ENCODE results near the gene UROC1. TPM values are rescaled to one million over a fixed set of nuclear protein-coding genes. Genes with fewer than 3 reads are reported as not detected.
"Not testable (repeated sequence)": the region's sequence is repeated elsewhere in the genome, so short reads cannot be mapped to it uniquely, and the experiment has no call there.

The UROC1 gene
- total RNA-seq, 1 experiment from 2014 or later: not detected

DNA sequence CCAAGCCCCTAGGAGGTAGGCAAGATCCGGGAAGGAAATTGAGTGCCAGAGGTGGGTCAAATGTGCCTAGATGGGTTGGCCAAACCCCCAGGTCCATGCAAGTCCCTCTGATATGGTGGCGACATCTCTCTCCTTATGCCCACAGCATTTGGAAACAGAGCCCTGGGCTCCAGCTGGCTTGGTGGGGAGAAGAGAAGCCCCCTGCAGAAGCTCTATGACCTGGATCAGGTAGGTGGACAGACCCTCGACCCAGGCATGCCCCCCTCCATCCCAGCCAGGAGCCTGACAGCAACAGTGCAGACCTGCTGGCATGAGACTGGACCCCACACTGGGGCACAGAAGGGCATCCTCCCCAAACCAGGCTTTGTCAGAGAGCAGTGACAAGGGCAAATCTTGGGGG lies 18.6 kb upstream of the UROC1 start:
- intact Hi-C loops (cut with micrococcal nuclease): no loop called here
- TF ChIP-seq, protein P1, sequence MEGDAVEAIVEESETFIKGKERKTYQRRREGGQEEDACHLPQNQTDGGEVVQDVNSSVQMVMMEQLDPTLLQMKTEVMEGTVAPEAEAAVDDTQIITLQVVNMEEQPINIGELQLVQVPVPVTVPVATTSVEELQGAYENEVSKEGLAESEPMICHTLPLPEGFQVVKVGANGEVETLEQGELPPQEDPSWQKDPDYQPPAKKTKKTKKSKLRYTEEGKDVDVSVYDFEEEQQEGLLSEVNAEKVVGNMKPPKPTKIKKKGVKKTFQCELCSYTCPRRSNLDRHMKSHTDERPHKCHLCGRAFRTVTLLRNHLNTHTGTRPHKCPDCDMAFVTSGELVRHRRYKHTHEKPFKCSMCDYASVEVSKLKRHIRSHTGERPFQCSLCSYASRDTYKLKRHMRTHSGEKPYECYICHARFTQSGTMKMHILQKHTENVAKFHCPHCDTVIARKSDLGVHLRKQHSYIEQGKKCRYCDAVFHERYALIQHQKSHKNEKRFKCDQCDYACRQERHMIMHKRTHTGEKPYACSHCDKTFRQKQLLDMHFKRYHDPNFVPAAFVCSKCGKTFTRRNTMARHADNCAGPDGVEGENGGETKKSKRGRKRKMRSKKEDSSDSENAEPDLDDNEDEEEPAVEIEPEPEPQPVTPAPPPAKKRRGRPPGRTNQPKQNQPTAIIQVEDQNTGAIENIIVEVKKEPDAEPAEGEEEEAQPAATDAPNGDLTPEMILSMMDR (IDR thresholded peaks at IDR 0.05; ENCODE audit: unreplicated experiment): no peak
- no peak overlapping the region for H3K27ac Mint-ChIP-seq (ENCODE audit: low read depth, unreplicated experiment)
- no peak overlapping the region for H3K4me3 Mint-ChIP-seq (ENCODE audit: unreplicated experiment)
- H3K36me3 Mint-ChIP-seq (ENCODE audit: insufficient read depth, unreplicated experiment): no peaks in the 10 kb centered on the region
- ChIA-PET CTCF (no interaction called here), POLR2A (no interaction called here)
- no peaks in the 10 kb centered on the region for H3K9me3 Mint-ChIP-seq (ENCODE audit: unreplicated experiment)
- BruUV-seq (replicated peaks): no TSS peak
- H3K27me3 Mint-ChIP-seq (ENCODE audit: insufficient read depth, unreplicated experiment): peaks cover 75% of the 10 kb centered on the region
- H3K4me1 Mint-ChIP-seq (ENCODE audit: insufficient read depth, unreplicated experiment): peaks cover 15% of the 10 kb centered on the region
- no peak for DNase-seq (ENCODE audit: unreplicated experiment)

DNA sequence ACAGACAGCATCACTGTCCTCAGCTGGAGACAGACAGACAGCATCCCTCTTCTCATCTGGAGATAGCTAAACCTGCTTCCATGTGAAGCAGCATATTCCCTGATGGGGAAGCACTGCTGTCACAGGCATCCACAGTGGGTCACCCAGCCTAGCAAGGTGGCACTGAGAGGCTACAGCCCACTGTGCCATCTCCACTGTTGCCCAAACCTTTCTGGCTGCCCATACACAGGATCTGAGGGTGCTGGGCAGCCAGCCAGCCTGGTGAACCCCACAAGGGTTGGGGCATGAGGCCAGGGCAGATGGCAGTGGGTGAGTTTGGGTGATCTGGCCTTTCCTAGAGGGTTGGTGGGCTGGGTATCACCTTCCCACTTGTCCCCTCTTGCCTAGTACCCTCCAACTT lies 18.1 kb upstream of the UROC1 start:
- no peak overlapping the region for H3K27ac Mint-ChIP-seq (ENCODE audit: low read depth, unreplicated experiment)
- no TSS peak for BruUV-seq (replicated peaks)
- TF ChIP-seq, protein P1 (IDR thresholded peaks at IDR 0.05; ENCODE audit: unreplicated experiment): no peak
- no peaks in the 10 kb centered on the region for H3K9me3 Mint-ChIP-seq (ENCODE audit: unreplicated experiment)
- ChIA-PET CTCF (interaction anchor here (0.7 to 1.0 kb wide), 2 partner anchors 13 to 1013 kb away, joined by 3 read pairs; no protein-coding TSS in a partner anchor), POLR2A (no interaction called here)
- peaks cover 75% of the 10 kb centered on the region for H3K27me3 Mint-ChIP-seq (ENCODE audit: insufficient read depth, unreplicated experiment)
- no peaks in the 10 kb centered on the region for H3K36me3 Mint-ChIP-seq (ENCODE audit: insufficient read depth, unreplicated experiment)
- intact Hi-C loops (cut with micrococcal nuclease): no loop called here
- H3K4me3 Mint-ChIP-seq (ENCODE audit: unreplicated experiment): no peak overlapping the region
- no peak for DNase-seq (ENCODE audit: unreplicated experiment)
- peaks cover 10% of the 10 kb centered on the region for H3K4me1 Mint-ChIP-seq (ENCODE audit: insufficient read depth, unreplicated experiment)

DNA sequence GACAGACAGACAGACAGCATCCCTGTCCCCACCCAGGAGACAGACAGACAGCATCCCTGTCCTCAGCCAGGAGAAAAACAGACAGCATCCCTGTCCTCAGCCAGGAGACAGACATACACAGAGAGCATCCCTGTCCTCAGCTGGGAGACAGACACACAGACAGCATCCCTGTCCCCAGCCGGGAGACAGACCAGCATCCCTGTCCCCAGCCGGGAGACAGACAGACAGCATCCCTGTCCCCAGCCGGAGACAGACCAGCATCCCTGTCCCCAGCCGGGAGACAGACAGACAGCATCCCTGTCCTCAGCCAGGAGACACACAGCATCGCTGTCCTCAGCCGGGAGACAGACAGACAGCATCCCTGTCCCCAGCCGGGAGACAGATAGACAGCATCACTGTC lies 17.1 kb upstream of the UROC1 start:
- H3K4me1 Mint-ChIP-seq (ENCODE audit: insufficient read depth, unreplicated experiment); intact Hi-C loops (cut with micrococcal nuclease); H3K27ac Mint-ChIP-seq (ENCODE audit: low read depth, unreplicated experiment); H3K9me3 Mint-ChIP-seq (ENCODE audit: unreplicated experiment); DNase-seq (ENCODE audit: unreplicated experiment); BruUV-seq (replicated peaks); H3K4me3 Mint-ChIP-seq (ENCODE audit: unreplicated experiment); H3K36me3 Mint-ChIP-seq (ENCODE audit: insufficient read depth, unreplicated experiment): not testable (repeated sequence)
- ChIA-PET CTCF (interaction anchor here (1.0 kb wide), 1 partner anchor 12 kb away, joined by 3 read pairs; no protein-coding TSS in a partner anchor), POLR2A (interaction anchor here (0.7 kb wide), 1 partner anchor 20 kb away, joined by 3 read pairs; no protein-coding TSS in a partner anchor)
- peaks cover 68% of the 10 kb centered on the region for H3K27me3 Mint-ChIP-seq (ENCODE audit: insufficient read depth, unreplicated experiment)

DNA sequence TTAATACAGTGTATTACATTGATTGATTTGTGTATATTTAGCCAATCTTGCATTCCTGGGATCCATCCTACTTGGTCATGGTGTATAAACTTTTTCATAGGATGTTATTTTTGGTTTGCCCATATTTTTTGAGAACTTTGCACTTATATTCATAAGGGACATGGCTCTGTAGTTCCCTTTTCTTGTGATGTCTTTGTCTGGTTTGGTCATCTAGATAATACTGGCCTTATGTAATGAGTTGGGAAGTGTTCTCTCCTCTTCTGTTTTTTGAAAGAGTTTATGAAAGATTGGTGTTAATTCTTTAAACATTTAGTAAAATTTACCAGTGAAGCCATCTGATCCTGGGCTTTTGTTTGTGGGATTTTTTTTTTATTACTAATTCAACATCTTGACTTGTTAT lies 15.9 kb upstream of the UROC1 start:
- Mint-ChIP-seq H3K27ac (ENCODE audit: low read depth, unreplicated experiment) (no peak overlapping the region), H3K4me3 (ENCODE audit: unreplicated experiment) (no peak overlapping the region), H3K4me1 (ENCODE audit: insufficient read depth, unreplicated experiment) (no peaks in the 10 kb centered on the region), H3K27me3 (ENCODE audit: insufficient read depth, unreplicated experiment) (peaks cover 62% of the 10 kb centered on the region), H3K9me3 (ENCODE audit: unreplicated experiment) (no peaks in the 10 kb centered on the region), H3K36me3 (ENCODE audit: insufficient read depth, unreplicated experiment) (no peaks in the 10 kb centered on the region)
- TF ChIP-seq, protein P1 (IDR thresholded peaks at IDR 0.05; ENCODE audit: unreplicated experiment): no peak
- CTCF ChIA-PET: no interaction called here
- intact Hi-C loops (cut with micrococcal nuclease): no loop called here
- POLR2A ChIA-PET: no interaction called here
- no peak for DNase-seq (ENCODE audit: unreplicated experiment)
- BruUV-seq (replicated peaks): no TSS peak

DNA sequence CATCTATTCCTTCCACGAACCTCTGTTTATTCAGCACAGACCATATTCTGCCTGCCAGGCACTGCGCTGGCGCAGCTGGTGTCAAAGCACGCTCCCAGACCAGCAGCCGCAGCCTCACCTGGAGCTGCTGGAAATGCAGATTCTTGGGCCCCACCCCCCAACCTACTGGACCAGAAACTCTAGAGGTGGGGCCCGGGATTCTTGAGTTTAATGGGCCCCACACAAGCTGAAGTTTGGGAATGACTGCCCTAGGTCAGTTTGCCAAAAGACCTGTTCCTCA lies 13.4 kb upstream of the UROC1 start:
- CTCF ChIA-PET: interaction anchor here (0.9 kb wide), 1 partner anchor 12 kb away, joined by 3 read pairs; no protein-coding TSS in a partner anchor
- Mint-ChIP-seq H3K27me3 (ENCODE audit: insufficient read depth, unreplicated experiment) (peaks cover 46% of the 10 kb centered on the region), H3K4me1 (ENCODE audit: insufficient read depth, unreplicated experiment) (no peaks in the 10 kb centered on the region), H3K27ac (ENCODE audit: low read depth, unreplicated experiment) (no peak overlapping the region), H3K9me3 (ENCODE audit: unreplicated experiment) (no peaks in the 10 kb centered on the region), H3K36me3 (ENCODE audit: insufficient read depth, unreplicated experiment) (no peaks in the 10 kb centered on the region), H3K4me3 (ENCODE audit: unreplicated experiment) (no peak overlapping the region)
- no TSS peak for BruUV-seq (replicated peaks)
- POLR2A ChIA-PET: no interaction called here
- TF ChIP-seq, protein P1 (IDR thresholded peaks at IDR 0.05; ENCODE audit: unreplicated experiment): no peak
- intact Hi-C loops (cut with micrococcal nuclease): no loop called here
- DNase-seq (ENCODE audit: unreplicated experiment): no peak
